Cerebellar cortex (tissue), 1 donor: Measurements from ENCODE around the gene GRIN1.

Source experiments
- DNase-seq: peaks from one replicate; pipeline ENCODE4 v3.0.0-alpha.2; 2015; ENCODE audit warnings: low spot score

Gene GRIN1

DNA sequence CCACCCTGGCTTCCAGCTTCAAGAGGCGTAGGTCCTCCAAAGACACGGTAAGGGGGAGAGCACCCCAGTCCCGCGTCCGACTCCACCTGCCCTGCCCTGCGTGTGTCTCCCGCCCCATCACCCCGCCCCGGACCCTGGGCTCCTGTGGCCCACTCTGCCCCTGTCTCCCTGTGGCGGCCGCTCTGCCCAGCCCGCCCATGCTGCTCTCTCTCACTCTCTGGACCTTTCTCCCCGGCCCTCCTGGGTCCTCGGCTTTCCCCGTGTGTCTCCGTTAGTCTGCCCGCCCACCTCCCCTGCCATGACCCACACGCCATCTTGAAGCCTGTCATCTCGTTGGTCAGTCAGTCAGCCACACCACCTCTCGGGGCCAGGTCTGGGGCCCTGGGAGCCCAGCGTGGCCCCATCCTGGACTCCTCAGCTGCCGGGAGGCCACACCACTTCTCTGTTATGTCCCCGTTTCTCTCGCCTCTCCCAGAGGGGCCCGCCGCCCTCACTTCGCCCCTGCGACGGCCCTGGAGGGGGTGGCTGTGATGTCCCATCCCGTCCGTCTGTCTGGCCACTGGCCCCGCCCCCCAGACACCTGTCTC, 26.4 kb downstream of the GRIN1 start:
- DNase-seq: no peak

- peak; percentile 64 for DNase-seq
Measured at GRCh38 chr9:137166380-137167229, 27.7 kb downstream of the GRIN1 start.

DNA sequence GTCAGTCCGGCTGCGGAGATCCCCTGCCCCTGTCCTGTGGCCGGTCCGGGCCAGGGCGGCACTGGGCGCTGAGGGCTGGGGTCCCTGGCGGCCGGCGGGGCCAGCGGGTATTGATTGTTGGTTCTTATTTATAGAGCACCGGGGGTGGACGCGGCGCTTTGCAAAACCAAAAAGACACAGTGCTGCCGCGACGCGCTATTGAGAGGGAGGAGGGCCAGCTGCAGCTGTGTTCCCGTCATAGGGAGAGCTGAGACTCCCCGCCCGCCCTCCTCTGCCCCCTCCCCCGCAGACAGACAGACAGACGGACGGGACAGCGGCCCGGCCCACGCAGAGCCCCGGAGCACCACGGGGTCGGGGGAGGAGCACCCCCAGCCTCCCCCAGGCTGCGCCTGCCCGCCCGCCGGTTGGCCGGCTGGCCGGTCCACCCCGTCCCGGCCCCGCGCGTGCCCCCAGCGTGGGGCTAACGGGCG, 28.4 kb downstream of the GRIN1 start:
- peak; percentile 32 for DNase-seq

GRCh38 chr9:137167747-137168572, 29.0 kb downstream of the GRIN1 start:
- peak; percentile 33 for DNase-seq

- peak; percentile 38 for DNase-seq
Measured at GRCh38 chr9:137168573-137168903, 29.6 kb downstream of the GRIN1 start.

DNA sequence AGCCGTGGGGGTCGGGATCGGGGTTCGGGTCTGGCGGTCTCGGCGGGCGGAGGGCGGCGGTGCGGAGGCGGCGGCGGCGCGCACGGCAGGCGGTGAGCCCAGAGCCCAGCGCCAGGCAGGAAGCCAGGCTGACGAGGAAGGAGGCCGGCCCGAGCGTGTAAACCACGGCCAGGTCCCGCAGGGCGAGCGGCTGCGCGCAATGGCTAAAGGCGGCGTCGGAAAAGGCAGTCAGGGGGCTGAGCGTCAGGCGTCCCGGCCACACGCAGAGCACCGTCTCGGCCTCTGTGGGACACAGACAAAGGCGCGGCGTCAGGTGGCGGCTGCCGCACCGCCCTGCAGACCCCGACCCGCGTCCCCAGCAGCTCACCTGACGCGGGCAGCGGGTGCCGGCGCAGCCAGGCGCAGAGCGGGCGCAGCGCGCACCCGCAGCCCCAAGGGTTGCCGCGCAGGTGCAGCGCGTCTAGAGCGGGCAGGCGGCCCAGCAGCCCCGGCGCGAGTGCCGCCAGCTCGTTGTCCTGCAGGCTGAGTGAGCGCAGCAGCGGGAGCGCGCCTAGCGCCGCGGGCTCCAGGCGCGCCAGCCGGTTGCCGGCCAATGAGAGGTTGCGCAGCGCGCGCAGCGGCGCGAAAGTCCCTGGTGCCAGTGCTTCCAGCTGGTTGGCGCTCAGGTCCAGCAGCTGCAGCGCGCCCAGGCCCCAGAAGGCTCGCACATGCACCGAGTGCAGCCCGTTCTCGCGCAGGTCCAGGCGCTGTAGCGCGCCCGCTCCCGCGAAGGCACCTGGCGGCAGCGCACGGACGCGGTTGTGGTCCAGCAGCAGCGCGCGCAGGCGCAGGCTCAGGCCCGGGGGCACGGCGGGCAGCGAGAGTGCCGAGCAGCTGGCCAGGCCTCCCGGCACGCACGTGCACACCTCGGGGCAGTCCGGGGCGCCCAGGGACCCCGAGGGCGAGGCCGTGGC, 30.2 kb downstream of the GRIN1 start:
- DNase-seq: peak; percentile 67

- DNase-seq: no peak
Measured at GRCh38 chr9:137169896-137170358, 31.0 kb downstream of the GRIN1 start, which contains the start of gene LRRC26. TSS of gene LRRC26 (minus strand) at chr9:137170051. CDS start at chr9:137169943, 108 bp downstream.

DNA sequence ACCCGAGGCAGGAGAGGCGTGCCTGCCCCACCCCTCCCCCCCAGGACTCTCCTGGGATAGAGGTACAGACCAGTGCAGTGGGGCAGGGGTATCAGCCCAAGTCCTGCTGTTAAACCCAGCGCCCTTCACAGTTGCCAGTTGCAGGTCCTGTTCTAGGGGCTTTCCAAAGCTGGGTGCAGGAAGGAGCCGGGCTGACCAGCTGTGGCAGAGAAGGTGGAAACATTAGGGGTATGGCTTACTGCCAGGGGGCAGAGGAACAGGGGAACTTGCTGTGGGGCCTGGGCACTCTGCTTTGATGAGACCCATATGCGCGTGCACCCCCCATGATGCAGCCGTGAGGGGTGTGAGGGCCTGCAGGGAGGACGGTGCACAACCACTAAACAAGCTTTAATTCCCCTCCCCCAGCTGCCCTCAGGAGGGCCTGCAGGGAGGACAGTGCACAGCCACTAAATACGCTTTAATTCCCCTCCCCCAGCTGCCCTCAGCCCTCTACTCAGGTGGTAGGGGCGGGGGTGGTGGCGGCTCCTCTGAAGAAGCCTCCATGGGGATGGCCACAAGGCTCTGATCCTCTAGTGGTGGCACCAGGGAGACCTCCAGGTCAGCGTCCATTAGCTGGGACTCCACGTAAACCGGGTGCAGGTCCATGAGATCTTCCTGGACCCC, 31.7 kb downstream of the GRIN1 start:
- no peak for DNase-seq

DNA sequence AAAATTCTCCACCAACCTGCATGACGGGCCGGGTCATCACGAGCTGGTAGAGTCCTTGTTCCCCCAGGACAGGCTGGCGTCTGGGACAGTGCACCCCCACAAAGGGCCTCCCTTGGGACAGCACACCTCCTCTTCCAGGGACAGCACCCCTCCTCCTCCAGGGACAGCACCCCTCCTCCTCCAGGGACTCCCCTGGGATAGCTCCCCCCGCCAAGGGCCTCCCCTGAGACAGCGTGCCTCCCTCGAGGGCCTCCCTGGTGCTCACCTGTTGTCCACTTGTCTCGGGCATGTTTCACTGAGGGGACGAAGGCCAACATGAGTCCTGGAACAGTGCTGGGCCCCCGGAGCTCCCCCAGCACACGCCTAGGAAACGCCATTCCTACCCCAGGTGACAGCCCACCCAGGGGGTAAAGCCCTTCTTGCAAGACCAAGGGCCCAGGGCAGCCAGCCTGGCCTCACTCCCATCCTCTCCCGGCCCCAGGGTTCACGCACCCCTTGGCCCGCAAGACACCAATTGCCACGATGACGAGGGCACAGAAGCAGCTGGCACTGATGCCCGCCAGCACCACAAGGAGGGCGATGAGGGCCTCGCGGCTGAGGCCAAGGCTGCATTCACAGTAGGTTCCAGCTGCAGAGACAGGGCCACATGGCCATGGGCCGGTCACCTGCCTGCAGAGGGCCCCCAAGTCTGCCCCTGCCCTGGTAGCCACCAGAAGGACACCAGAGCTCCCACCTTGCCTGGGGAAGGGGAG, 32.4 kb downstream of the GRIN1 start:
- no peak for DNase-seq

DNA sequence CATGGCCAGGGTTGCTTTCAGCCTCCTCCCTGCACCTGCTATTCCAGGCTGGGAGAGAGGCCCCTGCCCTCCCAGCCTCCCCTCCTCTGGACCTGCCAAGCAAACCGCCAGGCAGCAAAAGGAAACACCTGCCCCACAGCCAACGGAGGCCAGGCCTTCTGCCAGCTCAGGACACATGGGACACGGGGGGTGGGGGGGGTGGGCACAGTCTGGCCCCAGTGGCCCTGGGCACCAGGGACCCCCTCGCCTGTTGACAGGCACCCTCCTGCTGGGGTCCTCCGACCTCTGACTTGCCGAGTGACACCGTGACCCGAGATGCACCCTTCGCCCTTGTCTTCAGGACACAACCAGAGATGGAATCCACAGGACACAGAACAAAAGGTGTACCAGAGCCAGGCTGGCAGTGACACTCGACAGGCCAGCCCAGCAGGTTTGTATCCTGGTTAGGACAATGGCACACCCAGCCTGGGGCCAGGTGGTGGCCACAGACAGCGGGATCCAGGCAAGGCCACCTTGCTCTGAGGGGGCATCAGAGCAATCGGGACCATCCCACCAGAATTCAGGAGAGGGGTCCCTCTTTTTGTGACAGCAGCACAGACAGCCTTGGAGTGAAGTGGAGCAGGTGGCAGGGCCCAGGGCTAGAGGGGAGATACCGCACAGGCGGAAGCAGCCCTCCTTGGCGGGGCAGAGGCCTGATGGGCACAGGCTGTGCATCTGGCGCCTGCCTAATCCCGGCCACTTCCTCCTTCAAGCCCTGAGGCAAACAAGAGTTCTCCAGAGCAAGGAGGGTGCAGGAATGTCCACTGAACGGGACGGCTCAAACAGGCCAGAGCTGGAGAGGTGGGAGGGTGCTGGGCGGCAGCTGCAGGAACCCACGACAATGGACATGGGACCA, 34.2 kb downstream of the GRIN1 start:
- DNase-seq: peak; percentile 44

DNA sequence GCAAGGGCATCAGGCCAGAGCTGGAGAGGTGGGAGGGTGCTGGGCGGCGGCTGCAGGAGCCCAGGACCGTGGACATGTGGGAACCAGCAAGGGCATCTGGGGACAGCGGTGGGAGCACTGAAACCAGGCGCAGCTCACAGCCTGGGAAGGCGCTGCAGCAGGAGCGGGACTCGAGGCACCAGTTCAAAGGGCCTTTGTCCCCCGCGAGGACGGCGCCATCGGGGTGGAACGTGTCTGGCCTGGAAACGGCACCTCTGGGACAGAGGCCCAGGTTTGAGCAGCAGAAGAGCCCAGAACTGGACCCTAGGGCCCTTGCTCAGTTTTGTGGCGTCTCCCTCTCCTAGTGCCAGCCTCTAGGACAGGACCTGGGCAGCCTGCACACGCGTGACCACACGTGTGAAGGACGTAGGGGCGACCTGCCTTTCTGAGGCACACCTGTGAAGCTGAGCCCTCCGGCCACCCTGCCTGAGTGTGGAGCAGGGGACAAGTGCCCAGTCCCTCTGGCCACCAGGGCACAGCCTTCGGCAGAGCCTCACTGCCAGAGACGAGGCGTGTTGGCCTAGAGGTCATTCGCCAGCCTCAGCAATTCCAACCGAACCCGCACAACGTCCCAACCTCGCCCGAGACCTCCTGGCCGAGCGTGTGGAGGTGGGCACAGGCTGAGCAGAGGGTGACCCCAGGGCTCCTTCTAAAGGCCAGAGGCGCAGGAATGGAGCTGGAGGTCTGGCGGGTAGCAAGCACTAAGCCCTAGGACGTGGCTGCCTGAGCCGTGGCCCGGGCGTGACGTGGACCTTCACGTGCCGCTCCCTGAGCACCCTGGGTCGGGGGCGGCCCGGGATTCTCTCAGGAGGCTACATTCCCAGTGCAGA, 35.1 kb downstream of the GRIN1 start:
- DNase-seq: no peak

DNA sequence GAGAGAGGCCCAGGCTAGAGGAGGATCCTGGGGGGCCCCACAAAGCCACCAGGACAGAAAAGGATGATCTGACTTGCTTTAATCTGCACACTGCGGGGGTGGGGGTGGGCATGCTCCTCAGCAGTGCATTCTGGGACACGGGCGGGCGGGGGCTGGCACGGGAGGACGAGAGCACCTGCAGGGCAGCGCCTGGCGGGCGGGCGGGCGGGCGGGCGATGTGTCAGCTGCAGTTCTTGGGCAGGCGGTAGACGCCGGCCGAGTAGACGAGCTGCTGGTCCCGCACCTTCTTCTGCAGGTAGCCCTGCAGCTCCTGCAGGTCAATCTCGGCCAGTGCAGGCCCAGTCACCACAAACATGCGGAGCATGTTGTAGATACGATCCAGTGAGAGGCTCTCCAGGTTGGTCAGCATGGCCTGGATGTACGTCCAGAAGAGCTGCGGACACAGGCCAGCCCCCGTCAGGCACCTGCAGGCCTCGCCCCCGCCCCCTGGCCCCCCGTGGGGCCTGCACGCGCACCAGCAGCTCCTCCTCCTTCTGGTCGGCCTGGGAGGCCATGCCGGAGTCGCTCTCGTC, 35.9 kb downstream of the GRIN1 start:
- DNase-seq: peak; percentile 44

DNA sequence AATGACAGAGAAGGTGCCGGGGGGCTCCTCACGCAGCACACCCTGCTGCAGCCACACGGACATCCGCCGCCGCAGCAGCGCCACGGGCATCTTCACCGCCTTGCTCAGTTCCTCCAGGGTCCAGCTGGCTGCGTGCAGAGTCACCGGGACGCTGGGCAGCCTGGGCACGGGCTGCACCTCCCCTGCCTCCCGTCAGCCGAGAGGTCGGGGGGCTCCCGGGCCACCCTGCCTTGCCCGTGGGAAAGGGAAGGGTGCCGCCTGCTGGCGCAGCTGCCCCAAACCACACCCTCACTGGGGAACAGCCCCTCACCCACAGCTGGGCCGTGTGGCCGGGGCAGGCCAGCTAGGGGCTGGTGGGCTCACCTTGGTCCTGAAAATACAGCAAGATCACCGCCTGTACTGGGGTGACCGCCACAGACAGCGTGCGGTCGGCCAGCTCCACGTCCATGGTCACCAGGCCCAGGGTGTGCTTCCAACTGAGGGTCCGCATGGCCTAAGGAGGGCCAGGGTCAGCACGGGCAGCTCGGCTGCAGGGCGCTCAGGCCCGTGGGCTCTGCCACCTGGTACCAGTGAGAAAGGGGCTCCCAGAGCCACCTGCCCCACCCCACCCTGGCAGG, 36.5 kb downstream of the GRIN1 start:
- no peak for DNase-seq

DNA sequence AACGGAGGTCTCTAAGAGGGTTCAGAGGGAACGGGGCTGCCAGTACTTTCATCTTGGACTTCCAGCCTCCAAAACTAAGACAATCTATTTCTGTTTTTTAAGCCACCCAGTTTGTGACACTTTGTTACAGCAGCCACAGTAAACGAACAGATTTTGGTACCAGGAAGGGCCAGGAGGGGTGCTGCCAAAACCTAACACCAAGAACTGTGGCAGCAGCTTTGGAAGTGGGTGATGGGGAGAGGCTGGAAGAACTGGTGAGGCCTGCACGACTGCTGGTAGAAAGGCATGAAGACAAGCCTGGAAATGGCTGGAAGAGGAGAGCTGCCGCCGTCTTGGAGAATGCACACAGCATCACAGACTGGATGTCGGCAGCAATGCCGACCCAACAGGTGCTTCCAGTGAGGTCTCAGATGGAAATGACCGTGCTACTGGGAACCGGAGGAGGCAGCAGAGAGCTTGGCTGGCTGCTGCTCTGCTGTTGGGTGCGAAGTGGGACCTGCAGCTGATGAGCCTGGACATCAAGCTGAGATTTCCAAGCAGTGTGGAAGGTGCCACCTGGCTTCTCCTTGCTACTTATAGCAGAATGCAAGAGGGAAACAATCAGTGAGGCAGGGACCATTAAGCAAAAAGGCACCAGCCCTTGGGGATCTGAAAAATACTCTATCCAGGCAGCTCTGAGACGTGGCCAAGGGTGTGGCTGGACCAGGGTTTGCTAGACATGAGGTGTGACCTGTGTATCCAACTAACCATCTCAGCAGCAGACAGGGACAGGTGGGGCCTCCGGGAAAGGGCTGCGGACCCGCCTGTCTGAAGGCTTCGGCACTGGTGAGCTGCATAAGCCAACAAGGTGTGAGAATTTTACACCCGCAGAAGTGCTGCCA, 37.6 kb downstream of the GRIN1 start:
- DNase-seq: peak; percentile 84

DNA sequence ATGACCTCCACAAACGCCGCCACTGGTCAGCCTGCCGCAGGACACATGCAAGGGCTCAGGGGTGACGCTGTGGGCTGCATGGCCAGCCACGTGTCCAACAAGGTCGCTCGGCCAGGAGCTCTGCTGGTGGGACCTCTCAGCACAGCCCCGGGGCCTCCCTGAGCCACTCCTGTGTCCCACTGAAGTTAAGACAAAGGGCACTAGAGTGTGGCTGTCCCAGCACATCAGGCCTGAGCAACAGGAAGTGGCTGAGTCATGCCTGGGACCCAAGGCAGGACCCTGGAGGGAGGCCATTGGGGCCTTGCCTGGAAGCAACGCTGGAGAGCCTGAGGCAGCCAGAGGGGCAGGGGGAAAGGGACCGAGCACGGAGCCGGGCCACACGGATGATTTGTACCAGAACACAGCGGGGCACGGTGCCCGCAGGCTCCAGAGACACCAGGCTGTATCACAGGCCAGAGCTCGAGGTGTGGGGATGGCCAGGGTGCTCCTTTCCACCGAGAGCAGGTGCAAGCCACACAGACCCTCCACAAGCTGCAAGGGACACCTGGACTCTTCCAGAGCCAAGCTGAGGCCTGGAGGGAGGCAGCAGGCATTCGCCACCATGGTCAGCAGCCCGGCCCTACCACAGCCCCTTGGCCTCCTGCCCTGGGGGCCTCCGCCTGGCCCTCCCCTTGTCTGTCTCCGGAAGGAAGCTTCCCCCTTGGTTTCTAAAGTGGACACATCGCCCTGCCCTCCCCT, 39.4 kb downstream of the GRIN1 start:
- no peak for DNase-seq
